ENCODE data around the gene EDN2.

Gene EDN2

DNA sequence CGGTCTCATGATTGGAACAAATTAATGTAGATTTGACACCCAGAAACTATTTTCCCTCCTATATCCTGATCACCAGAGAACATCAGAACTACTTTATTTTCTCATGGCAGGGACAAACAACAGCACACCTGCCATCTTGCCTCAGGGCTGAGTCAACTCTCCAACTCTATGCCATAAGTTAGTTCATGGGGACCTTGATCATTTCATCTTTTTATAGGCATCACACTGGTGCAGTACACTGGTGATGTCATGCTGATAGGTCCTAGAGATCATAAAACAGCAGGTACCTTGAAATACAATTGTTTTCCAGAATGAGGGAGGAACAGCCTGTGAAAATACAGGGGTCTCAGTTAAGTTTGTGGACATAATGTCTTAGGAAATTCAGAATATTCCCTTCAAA is 45.8 kb downstream of the EDN2 start:
- DNase-seq (ENCODE audit: low read depth, low spot score) = no peak

GRCh38 chr1:41437011-41437355 is 47.5 kb downstream of the EDN2 start:
- no peak for DNase-seq (ENCODE audit: low read depth, low spot score)

- no peak for DNase-seq (ENCODE audit: low read depth, low spot score)
These were observed 48.0 kb downstream of the EDN2 start for GRCh38 chr1:41436281-41437010.

DNA sequence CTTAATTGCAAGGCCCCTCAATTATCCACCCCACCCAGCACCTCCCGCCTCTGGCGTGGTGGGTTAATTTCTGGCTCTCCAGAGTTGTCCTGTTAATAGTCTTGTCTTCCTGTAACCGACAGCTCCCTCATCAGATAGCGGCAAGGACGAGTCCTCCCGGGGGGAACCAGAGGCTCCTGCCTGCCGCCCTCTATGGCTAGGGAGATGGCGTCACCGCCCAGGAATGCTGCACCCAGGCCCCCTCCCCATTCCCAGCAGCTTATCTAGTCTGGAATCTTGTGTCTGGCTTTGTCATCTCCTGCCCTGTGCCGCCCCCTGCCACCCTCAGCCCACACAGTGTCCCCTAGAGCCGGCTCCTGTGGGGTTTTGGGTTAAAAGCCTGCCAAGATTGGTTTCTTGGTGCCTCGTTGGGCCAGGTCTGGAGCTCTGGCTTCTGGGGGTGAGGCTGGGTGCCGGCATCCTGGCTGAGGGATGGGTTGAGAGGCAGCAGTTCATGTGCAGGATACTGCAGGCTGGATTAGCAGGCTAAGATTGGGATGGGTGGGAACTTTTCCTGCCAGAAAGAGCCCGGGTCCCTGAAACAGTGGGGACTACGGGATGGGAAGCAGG is 48.8 kb downstream of the EDN2 start:
- DNase-seq (ENCODE audit: low read depth, low spot score) = no peak

DNA sequence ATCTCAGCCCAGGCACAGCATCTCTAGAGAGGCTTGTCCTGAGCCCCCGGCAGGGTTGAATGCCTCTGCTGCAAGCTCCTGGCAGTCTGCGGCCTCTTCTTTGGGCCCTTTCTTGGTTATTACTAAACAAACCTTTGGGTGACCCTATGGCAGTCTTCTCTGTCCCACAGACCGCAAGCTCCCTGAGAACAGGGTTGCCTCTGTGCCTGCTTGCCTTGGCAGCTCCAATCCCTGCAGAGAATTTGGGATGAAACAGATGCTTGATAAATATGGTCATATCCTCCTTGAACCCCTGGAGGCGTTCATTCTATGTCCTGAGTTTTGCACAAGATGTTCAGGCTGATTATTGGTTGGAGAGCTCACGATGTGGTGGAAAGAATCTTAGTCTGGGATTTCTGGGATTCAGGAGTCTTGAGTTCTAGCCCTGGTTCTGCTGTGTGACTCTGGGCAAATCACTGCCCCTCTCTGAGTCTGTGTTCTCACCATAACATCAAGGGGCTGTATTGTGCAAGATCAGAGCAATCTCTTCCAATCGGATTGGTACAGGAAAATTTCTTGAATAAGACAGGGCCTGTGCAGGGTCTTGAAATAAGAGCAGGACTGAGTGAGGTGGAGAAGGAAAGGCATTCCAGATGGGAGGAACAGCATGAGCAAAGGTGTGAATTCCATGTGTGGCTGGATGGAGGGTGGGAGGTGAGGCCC is 49.6 kb downstream of the EDN2 start:
- no peak for DNase-seq (ENCODE audit: low read depth, low spot score)

- no peak for DNase-seq (ENCODE audit: low read depth, low spot score)
These were observed 50.2 kb downstream of the EDN2 start for GRCh38 chr1:41434306-41434705.

- no peak for DNase-seq (ENCODE audit: low read depth, low spot score)
These were observed 51.0 kb downstream of the EDN2 start for GRCh38 chr1:41433501-41433900.

DNA sequence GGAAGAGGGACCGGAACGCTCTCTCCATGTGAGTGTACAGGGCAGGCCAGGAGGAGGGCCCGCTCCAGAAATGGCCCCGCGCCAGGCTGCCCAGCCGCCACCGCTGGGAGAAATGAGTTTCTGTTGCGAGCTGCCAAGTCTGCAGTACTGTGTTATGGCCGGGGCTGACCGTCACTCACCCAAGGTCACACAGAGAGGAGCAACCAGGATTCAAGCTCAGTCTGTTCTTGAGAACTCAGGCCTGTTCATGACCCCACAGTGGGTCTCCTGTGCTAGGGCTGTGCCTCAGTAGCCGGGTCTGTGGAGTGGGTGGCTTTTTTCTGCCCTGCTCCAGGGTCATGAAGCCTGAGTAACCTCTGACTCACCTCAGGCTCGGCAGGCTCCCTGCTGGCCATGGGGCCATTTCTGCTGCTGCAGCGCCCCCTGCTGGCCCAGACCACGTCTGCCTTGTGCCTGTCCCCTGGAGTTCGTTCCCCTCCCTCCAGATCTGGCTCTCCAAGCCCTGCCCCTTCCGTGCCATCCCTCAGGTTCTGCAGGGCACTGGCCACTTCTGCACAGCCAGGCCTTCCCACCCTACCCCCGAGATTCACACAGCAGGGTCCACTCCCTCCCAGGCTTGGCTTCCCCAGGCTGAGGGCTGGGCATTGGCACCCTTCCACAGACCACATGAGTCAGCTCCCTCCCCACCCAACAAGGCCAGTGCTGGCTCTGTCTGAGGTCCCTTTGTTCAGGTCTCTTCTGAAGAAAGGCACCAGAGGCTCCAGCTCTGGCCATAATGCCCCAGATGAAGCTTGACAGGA is 51.8 kb downstream of the EDN2 start:
- DNase-seq (ENCODE audit: low read depth, low spot score) = peak; percentile 63

DNA sequence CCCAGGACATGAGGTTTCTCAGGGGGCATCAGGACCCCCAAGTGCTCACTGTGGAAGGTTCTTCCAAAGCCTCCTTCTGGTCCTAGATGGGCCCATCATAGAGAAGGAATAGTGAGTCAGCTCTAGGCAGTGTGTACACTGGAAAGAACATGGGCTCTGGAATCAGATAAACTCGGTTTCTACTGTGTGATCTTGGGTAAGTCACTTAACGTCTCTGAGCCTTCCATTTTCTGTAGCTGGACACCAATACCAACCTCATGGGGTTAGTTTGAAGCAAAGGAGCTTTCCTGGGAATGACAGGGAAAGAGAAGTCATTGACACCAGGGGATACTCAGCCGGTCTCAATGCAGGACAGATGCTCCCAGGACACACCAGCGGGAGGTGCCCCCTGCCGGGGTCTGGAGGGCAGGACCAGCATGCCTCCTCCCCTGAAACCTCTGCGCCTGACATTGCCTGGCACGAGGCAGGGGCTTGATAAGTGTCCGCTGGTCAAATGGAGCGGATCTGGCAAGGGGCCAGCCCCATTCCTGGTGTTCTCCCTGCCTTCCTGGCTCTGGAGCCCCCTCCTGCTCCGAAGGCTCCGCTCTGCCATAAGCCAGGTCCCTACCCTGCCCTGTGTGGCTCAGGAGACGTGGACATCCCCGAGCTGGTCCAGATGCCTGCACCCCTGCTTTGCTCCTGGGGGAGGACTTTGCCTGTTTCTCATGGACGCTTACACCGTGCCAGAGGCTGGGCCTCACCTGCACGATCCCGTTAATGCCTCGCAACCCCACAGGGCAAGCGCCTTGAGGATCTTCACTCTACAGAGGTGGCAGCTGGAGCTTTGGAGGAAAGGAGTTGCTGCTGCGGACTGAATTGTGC is 52.8 kb downstream of the EDN2 start:
- DNase-seq (ENCODE audit: low read depth, low spot score) = no peak

DNA sequence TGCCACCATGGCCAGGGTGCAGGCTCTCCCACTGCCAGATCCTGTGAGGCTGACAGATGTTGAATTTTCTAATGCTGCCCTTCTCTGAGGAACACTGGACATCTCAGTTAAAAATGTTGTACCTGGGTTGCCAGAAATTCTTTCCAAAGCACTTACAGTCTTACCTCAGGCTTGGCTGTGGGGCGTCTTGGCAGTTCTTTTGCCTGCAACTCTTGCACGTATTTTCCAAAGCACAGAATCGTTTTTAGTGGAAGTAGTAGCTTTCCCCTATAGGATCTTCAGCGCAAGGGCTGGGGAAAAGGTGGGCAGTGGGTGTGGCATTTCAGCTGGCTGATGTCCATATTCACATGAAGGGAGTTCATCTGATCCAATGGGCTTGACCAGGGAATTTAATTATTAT is 53.9 kb downstream of the EDN2 start:
- DNase-seq (ENCODE audit: low read depth, low spot score) = no peak

DNA sequence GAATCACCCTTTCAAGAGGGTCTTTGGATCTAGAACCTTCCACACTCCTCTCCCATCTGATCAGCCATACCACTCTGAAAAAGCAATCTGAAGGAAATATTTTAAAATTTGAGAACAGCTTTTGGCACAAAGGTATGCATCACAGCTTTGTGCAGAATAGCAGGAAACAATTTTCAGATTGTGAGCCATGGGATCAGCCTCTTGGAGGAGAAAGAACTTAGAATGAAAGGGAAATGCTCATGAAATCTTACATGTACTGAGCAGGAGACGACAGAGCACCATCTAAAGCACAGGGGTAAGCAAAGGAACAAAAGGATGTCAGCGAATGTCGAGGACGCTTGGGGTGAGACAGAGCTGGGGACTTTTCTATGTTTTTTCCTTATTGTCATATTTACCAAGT is 54.4 kb downstream of the EDN2 start:
- DNase-seq (ENCODE audit: low read depth, low spot score) = no peak

GRCh38 chr1:41429641-41430035 is 54.8 kb downstream of the EDN2 start:
- no peak for DNase-seq (ENCODE audit: low read depth, low spot score)

Measured in brain pericyte (primary cell).